GM21825 (cell line): ENCODE data around the gene UNC13D.
"Not testable (repeated sequence)": the region's sequence is repeated elsewhere in the genome, so short reads cannot be mapped to it uniquely, and the experiment has no call there.

Source experiments
- ATAC-seq: cut with Tn5 transposase; IDR thresholded peaks from one replicate; pipeline ENCODE4 v1.9.1; 2021; ENCODE audit warnings: mild to moderate bottlenecking, moderate library complexity; ENCODE audit not compliant: unreplicated experiment

The UNC13D gene

GRCh38 chr17:75843577-75844529 lies at the start of gene UNC13D:
Gene UNC13D, minus strand, starts transcription at chr17:75844404. Its CDS starts 67 bp downstream, at chr17:75844337.
- no peak for ATAC-seq

DNA sequence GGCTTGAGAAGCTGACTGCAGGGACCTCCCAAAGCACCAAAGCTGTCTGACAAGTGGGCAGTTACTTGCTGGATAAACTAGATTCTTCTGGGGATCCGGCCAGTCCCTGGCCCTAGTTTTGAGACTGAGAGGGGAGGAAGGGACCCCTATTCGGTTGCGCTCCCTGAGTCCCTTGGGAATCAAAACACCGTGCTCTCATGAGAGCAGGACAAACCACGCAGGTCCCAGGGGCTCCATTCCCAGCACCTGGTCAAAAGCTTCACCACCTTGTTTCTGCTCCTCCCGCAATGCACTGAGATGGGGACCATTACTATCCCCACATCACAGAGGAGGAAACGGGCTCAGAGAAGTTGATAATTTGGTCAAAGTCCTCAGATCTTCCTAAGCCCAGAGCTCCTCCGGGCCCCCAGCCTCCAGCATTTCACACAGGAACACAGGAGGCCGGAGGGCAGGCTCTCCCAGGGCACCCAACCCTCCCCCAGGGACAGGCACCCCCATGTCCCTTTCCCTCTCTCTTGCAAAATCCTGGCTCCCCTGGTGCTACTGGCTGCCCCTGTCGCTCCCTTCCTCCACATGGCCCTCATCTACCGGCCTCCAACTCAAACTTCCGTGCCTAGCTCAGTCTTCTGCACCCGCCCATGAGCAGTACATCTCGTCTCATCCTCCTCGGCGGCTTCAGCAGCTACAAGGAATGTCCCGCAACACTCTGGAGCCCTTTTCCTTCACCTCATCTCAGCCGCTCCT lies 49.3 kb upstream of the UNC13D start:
- ATAC-seq = no peak

- ATAC-seq = no peak
These were observed 48.5 kb upstream of the UNC13D start for GRCh38 chr17:75892556-75893224.

- no peak for ATAC-seq
These were observed 47.7 kb upstream of the UNC13D start for GRCh38 chr17:75891605-75892555.

DNA sequence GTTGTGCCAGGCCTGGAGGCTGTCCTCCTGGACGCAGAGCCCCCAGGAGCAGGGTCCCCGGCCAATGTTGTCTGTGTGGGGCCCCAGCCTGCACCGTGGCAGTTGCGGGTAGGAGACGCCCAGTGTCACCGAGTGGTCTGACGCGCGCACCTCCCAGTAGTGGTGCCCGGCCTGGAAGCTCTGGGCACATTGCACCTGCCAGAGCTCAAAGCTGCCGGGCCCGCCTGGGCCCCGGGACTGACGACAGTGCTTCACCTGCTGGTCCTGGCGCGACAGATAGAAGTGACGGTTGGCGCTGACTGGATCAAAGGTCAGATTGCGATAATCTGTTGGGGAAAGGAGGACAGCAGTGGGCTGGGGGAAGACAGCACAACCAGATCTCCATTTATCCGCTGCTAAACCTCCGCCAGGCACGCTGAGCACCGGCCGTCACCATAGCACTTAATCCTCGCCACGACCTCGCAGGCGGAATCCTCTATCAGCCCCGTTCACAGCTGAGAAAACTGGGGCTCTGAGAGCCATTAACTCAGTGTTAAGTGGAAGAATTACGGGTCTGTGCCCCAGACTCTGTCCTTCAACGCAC lies 46.9 kb upstream of the UNC13D start:
- no peak for ATAC-seq

DNA sequence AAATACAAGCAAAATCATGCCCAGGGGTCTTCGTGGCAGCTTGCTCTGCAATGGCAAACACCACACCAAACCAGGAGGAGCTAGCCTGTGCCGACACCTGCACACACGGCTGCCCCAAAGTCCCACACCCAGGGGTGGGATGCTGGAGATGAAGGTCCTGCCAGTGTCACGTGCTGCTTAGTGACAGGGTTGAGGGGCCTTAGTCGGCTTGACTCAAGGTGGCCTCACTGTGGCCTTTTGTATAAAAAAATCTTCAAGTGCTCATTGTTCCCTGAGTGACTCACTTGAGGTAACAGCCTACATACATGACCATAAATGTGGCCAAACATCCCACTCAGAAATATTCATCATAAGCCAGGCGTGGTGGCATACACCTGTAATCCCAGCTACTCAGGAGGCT lies 45.2 kb upstream of the UNC13D start:
- ATAC-seq = no peak

DNA sequence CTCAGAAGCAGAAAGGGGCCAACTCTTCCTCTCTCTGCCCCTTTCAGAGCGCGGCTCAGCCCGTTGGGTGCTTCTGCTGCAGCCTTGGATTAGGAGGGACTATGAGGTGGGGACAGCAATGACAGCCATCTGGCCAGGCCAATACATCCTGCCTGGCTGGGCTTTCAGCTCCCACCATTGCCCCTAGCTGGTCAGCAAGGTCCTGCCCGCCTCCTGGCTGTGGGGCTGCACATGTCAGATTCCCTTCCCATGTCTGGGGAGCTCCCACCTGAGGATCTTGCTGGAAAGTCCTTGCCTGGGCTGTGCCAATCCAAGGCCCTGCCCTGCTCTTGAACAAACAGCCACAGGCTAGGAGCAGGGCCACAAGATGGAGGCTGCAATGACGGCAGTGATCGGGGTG lies 44.3 kb upstream of the UNC13D start:
- ATAC-seq = no peak

DNA sequence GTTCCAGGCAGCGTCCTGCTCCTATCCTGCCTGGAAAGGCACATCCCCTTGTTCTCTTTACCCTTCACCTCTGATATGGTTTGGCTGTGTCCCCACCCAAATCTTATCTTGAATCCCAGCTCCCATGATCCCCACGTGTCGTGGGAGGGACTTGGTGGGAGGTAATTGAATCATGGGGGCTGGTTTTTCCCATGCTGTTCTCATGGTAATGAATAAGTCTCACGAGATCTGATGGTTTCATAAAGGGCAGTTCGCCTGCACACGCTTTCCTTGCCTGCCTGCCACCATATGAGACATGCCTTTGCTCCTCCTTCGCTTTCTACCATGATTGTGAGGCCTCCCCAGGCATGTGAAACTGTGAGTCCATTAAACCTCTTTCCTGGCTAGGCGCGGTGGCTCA lies 41.7 kb upstream of the UNC13D start:
- not testable (repeated sequence) for ATAC-seq

GRCh38 chr17:75885431-75885830 lies 41.2 kb upstream of the UNC13D start:
- no peak for ATAC-seq

DNA sequence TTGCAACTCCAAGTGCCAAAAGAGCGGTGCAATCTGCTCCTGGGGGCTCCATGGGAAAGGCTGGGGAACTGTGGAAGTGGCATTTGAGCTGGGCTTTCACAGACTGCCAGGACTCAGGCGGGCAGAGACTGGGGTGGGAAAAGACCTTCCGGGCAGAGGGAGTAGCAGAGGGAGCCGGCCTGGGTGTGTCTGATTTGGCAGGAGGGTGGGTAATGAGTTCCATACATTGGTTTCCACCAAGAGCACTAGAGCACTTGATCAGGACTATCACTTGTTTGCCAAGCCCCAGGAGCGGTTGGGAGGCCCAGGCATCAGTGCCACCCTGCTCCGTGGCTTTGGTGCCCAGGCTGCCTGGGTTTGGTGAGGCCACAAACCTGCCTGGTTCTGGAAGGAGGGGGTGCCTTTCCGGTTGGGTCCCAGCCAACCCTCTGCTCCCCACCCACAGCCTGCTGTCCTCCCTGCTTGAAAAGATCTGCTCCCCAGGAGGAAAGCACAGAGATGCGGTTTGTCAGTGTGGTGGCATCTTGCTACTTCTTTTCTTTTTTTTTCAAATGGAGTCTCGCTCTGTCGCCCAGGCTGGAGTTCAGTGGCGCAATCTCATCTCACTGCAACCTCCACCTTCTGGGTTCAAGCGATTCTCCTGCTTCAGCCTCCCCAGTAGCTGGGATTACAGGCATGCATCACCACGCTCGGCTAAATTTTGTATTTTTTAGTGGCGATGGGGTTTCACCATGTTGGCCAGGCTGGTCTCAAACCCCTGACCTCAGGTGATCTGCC lies 37.7 kb upstream of the UNC13D start:
- no peak for ATAC-seq

DNA sequence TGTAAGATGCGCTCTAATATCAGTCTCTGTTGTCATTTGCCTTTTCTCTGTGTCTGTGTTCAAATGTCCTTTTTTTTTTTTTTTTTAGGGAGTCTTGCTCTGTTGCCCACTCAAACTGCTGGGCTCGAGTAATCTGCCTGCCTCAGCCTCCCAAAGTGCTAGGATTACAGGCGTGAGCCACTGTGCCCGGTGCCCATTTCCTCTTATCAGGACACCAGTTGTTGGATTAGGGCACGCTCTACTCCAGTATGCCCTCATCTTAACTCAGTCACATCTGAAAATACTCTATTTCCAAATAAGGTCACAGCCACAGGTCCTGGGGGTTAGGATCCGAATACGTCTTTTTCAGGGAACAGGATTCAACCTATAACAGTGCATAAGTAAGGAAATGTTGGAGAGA lies 36.1 kb upstream of the UNC13D start:
- no peak for ATAC-seq

GRCh38 chr17:75878174-75878998 lies 34.2 kb upstream of the UNC13D start, which contains the start of gene TRIM47:
Gene TRIM47, minus strand, starts transcription at chr17:75878581. Its CDS starts 33 bp downstream, at chr17:75878548.
- ATAC-seq = no peak

DNA sequence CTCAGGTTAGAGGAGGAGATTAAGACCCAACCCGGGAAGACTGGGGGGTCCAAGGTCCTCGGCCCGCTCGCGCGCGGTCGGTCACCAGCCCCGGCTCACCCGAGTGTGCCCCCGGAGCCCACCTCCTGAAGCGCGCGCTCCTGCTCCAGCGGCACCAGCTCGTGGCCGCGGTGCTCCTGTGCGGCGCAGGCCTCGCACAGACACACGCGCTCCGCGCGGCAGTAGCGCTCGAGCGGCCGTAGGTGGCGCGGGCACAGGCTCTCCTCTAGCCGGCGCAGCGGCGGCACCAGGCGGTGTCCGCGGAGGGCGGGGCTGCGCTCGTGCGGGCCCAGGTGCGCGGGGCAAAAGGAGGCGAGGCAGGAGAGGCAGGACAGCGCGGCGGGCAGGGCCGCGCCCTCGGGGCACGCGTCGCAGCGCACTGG lies 33.6 kb upstream of the UNC13D start:
- no peak for ATAC-seq

DNA sequence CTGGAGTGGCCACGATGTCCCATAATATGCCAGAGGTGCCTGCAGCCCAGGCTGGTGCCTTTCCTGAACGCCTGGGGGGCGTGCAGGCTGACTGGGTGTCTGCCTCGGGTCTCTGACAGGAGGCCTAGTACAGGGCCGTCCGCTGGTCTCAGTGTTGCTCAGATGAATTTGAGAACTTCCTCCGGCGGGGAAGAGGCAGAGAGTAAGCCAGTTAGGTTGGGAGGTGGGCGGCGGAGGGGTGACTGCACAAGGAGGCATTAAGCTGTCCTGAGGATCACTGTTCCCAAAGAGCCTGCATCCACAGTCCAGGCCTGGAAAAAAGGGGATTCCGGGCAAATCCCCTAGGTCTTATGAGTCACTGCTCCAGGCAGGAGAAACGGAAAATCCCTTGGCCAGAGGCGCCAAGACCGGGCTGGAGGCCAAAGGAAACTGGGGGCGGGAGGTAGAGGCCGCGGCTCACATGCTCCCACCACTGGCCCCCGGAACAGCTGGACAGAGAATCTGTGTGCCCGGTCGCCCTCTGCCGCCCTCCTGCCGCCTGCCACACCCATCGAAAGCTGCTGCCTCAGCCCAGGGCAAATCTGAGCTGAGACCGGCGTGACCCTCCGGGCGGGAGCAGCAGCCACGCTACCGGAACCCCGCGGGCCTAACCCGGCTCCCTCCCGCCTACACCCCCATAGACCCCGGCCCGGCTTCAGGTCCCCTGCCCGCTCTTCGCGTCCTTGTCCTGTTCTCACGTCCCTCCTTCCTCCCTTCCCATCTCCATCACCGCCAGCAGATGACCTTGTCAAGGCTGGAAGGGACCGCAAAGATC lies 32.9 kb upstream of the UNC13D start:
- no peak for ATAC-seq

DNA sequence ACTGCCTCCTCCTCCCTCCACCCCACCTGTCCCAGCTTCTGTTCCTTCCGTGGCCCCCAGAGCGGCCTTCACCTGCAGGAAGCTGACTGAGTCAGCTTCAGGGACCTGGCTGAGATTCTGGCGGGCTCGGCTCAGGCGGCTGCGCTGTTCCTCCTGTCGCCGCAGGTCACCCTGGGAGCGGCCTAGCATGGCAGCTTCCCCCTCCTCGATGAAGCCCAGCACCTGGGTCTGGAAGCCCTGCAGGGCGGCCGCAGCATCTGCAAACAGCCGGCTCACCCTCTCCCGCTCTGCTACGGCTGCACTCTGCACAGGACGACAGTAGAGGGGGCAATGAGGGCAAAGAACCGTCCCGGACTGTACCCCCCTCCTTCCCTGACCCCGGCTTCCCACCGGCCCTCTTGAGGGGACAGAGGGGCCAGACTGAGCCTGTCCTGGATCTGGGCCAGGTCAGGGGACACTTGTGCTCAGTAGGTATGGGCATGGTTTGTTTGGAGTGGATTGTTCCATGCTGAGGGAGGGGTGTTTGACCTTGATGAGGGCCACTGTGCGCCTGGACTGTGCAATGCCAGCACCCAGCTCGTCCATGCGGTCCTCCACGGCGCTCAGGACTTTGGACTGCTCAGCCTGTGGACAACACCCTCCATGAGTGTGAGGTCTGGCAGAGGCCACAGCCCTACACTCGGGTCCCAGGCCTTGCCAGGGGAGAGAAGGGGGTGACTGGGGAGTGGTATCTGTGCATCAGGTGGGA lies 32.2 kb upstream of the UNC13D start:
- ATAC-seq = no peak

DNA sequence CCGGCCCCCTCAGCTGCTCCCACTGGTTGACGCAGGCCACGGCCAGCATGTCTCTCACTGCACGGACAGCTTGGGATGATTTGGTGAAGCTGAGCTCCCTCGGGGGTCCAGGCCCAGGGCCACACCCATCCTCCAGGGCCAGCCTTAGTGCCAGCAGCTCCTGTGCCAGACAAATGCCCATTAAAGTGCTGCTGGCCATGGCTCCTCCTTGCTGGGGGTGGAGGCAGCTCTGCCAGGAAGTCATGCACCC lies 31.7 kb upstream of the UNC13D start:
- ATAC-seq = no peak
